Measurements from ENCODE around the gene GAS6.
A peak's percentile ranks its signal among the peaks of the same experiment; 100 is the strongest.

GAS6 gene

DNA sequence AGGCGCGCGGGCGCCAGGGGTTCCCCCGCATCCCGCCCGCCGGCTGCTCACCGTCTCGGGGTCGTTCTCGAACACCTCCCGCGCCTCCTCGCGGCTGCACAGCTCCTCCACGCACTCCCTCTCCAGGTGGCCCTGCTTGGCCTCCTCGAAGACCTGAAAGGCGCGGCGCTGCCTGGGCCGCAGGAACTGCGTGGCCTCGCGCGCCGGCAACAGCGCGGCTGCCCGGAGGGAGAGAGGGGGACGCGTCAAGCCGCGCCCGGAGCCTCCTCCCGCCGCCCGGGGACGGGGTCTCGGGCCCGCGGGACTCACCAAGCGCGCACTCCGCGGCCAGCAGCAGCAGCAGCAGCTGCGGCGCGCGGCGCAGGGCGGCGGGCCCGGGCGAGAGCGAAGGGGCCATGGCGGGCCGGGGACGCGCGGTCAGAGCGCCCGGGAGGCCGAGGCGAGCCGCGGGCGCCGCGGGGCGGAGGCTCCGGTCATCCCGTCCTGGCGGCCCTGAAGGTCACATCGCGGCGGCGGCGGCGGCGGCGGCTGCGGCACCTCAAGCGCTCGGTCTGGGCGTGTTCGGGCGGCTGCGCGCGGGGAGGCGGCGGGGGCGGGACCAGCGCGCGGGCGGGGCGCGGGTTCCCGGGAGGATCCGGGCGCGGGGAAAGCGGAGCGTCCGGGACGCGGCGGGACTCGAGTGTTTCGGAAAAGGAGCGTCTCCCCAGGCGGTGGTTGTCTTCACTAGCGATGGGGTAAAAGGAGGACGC is at the start of gene GAS6:
TSS of gene GAS6 (minus strand) at position 553 of the 749 bp plus-strand sequence. CDS start at position 397, 156 bp downstream.
- peak; percentile 54 for DNase-seq (ENCODE audit: low spot score)

DNA sequence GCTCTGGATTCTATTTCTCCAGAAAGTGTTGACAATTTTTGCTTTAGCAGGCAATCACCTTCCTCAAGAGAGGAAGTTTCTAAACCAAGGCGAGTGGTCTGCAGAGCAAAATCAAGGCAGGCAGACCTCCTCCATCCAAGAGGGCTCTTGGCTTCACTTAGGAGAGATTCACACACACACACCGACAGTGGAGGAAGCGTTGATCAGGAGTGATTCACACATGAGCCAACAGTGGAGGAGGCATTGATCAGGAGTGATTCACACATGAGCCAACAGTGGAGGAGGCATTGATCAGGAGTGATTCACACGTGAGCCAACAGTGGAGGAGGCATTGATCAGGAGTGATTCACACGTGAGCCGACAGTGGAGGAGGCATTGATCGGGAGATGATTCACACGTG is 49.5 kb upstream of the GAS6 start:
- peak; percentile 20 for DNase-seq (ENCODE audit: low spot score)

DNA sequence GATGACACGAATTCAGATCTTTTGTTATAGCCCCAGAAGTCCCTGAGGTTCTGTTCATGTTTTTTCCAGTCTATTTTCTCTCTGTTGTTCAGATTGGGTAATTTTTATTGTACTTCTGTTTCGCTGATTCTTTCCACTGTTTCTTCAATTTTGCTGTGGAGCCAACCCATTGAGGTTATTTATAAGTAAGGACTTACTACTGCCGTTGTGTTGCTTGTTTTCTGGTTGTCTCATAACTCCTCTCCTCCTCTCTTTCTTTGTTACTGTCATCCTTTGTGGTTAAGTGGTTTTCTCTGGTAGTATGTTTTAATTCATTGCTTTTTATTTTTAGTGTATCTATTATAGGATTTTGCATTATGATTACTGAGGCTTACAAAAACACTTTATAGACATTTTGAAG is 48.7 kb upstream of the GAS6 start:
- no peak for DNase-seq (ENCODE audit: low spot score)

DNA sequence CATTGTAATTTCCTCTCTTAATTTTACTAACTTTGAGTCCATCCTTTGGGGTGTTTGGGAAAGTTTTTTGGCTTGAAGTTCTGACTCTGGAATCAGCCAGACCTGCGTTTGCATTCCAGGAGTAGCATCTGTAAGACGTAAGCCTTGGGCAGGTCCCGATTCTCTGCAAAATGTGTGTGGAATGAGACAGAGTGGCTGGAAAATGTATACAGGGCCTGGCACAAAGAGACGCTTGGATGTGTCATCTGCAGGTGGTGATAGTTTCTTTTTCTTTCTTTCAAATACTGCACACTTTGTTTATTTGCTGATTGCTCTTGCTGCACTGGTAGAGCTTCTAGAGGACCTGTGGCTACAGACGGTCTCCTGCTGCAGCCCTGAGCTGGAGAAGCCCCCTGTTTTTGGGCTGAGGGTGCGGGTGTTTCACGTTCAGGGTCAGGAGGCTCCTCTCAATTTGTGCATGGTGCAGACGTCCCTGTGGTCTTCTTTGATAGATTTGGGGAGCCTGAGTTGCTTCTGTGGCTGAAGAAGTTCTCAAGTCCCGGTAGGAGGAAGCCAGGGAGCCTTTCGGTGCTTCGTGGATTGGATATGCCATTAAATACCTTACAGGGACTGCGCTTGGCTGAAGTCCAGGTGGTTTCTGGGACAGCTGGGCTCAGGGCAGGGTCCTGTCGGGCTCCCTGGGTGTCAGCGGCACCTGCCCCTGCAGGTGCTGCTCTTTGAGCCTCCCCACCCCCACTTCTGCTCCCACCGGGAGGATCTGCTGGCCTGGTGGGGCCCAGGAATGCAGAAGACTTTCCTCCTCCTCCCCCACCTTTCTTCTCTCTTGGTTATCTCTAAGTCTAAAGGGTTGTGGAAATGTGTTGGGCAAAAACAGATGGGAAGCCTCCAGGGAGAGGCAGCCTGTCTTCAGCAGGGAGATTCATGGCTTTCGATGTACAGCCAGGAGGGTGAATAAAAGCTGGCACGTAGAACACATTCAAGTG is 44.0 kb upstream of the GAS6 start:
- peak; percentile 20 for DNase-seq (ENCODE audit: low spot score)

DNA sequence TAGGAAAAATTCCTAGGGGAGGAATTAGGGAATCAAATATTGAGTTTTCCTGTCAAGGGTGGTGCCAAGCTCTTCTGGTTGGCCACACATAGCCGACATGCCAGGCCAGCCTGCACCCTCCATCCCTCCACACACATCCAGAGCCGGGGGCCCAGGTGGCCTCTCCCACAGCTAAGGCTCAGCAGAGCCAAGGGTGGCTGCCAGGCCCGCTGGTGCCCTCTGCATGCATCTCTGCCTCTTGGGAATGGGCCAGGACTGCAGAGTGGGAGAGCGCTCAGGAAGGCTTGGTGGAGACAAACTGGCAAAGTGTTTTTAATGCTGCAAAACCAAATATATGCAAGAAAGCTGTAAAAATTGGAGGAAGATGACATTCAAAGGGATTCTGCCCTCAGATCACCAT is 42.7 kb upstream of the GAS6 start:
- peak; percentile 26 for DNase-seq (ENCODE audit: low spot score)

DNA sequence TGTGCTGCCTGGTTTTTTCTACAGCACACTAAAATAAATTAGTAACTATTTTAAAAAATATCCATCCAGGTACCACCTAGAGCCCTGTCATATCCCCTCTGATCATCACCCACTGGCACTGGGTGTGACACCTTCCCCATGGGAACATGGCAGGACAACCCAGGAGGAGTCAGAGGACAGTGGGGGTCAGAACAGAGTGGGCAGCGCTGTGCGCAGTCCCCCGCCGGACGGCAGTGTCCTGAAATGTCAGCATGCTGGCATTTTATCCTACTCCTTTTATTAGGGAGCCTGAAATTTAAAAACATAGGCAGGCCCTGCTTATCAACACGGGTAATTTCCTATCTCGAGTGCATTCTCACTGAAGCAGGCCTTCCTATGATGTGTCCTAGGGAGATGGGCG is 42.1 kb upstream of the GAS6 start:
- DNase-seq (ENCODE audit: low spot score) = no peak

DNA sequence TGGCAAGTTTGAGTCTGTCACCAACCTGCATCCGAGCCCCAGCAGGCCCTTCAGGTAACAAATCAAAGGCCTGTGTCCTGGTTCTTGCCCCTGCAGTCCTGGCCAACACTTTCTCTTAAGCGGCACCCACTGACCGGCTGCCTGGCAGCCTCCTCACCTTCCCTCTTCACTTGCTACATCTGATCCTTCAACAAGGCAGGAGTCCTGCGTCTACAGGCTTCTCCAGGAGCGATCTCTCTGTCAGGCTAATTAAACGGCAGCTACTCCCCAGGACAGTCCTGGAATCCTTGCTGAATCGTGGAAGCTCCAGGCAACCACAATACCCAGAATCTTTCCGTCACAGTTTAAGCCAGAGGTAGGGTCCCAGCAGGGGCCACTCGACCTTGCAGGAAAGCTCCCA is 41.1 kb upstream of the GAS6 start:
- no peak for DNase-seq (ENCODE audit: low spot score)

DNA sequence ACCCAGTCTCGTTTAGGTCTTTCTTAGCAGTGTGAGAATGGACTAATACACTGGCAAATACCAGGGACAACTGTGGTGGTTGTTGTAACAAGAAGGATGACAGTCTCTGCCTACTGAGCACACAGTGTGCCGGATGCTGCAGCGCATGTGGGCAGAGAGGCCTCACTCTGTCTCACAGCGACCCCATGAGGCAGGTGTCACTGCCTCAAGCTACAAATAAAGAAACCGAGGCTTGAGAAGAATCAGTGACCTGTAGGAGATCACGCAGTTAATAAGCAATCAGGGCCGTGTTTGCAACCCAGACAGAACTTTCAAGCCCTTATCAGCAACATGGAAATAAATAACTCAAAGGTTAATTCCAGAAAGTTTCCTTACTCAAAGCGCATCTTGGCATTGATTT is 40.5 kb upstream of the GAS6 start:
- DNase-seq (ENCODE audit: low spot score) = peak; percentile 65

DNA sequence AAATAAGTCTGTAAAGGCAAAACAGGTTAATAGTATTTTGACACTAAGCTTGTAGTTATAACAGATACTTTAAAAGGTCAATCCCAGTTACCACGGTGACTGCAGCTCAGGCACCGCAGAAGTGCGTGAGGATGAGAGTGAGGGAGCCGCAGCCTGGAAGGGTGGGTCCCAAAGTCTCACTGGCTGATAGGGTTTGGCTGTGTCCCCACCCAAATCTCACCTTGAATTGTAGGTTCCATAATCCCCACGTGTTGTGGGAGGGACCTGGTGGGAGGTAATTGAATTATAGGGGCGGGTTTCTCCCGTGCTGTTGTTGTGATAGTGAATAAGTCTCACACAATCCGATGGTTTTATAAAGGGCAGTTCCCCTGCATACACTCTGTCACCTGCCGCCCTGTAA is 40.0 kb upstream of the GAS6 start:
- no peak for DNase-seq (ENCODE audit: low spot score)

DNA sequence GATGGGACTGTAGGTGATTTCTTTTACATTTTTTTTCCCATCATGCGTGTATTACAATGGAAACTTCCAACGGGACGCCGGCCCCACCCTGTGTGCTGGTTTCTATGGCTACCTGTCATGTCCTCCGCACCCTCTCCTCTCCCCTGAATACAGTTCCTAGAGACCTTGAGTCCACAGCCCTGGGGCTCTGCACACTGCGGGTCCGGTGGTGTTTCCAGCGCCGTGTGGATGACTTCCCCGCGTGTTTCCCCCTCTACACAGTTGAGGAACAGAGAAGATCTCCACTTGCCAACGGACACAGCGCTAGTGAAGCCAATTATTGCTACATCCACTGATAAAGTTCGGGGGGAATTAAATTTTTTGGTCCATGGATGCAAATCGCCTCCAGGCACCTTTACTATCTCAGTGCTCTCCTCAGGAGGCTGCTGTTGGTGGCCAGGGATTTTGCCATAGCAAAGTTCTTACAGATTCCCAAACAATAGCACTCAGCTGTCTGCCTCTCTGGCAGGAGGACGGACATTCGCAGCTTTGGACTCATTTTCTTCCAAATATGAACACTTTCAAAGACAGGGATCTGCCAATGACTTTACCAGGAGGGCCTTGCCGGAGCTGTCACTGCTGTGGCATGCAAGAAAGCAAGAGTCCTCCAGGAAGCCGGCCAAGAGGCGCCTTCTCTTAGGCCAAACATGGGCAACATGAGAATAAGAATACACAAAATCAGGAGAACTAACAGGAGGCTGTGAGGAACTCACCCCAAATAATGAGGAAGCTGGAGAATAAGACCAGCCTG is 39.3 kb upstream of the GAS6 start:
- no peak for DNase-seq (ENCODE audit: low spot score)

DNA sequence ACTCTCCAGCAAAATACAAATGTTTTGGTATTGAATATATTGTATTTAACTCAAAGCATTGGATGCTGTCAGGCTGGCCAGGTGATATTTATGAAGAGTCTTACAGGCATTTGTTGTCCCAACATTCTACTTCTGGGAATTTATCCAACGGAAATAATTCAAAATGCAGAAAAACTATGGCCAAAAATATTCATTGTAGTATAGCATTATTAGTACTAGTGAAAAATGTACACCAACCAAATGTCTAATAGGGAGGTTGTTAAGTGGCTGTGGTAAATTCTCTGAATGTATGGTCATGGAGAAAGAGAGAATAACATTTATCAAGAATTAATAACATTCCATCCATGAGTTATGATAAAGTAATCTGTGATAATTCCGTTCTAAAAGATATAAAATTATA is 38.6 kb upstream of the GAS6 start:
- DNase-seq (ENCODE audit: low spot score) = no peak

DNA sequence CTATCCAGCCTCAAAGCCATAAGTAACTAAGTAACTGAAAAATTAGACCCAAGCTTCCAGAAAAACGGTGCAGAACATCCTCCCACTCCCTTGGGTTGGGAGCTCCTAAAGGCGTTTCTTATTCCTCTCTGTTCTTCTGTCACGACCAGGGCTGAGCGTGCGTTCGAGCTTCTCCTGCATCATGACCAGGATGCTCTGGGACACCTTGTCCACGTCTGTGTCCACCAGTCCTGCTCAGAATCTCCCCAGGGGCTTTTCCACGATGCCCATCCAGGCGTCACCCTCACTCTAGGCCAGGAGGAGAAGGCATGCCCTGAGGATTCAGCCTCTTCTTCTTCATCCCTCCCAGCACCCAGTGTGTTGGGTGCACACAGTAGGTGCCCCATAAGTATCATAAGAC is 37.8 kb upstream of the GAS6 start:
- DNase-seq (ENCODE audit: low spot score) = no peak

DNA sequence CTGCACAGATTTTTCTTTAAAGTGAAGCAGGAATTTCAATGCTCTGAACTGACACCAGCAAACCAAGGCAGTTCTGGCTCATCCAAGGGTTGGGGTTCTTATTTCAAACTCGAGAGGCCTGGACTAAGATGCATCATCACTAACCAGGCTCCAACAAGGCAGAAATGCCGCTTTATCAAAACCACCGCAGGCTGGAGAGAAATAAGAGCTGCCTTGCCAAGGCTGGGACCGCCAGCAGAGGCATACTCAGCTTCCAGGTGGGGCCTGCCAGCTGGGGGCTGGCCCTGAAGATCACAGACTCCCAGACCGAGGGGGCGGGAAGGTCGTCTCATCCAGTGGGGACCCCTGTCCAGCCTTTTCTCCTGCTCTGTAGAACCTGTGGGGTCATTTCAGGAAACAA is 37.4 kb upstream of the GAS6 start:
- no peak for DNase-seq (ENCODE audit: low spot score)

DNA sequence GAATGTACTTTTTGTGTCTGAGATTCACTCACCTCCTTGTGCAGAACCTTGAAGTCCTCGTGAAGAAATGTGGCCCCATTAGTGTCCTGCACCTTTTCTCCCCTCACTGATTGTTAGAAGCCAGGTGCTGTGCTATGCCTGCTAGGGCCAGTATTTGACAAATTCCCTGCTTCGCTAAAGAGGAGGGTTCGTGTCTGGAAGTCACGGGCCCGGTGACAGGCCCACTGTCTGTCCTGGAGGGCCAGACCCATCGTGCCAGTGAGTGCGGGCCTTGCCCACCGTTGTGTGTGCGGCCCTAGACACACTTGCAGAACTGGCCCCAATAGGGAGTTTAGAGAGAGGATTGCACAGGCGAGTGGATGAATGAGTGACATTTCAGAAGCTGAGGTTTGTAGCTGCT is 36.8 kb upstream of the GAS6 start:
- no peak for DNase-seq (ENCODE audit: low spot score)

DNA sequence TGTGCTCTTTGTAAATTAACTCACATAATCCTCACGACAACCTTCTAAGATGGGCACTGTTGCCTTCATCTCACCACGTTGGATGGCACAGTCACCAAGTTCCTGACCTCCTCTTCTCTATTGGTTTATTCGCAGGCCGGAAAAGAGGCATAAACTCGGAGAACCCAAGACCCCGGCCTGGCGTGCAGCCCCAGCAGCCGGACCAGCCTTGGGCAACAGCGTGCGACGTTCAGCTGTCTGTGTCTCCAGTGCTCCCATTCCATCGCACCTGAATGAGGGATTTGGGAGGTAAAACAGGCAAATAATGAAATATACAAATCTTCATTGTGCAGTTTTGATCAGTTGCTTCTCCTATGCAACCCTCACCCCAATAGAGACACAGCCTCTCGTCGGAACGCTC is 34.5 kb upstream of the GAS6 start:
- DNase-seq (ENCODE audit: low spot score) = no peak

DNA sequence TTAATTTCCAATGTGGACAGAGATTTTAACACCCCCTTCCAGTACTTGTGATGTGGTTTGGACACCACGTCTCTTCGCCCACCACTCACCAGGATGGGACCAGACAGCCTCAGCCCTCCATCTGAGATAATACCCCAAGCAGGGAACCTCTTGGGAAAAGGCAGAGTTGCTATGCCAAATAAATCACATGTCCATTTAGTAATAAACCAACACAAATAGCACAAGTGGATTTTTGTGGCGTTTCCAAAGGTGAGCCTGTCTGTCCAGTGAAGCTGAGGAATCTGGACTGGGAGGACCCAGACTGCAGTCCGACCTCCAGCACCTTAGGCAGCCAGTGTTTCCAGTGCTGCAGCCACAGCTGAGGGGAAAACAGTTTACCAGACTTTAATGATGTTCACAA is 34.1 kb upstream of the GAS6 start:
- DNase-seq (ENCODE audit: low spot score) = peak; percentile 50

DNA sequence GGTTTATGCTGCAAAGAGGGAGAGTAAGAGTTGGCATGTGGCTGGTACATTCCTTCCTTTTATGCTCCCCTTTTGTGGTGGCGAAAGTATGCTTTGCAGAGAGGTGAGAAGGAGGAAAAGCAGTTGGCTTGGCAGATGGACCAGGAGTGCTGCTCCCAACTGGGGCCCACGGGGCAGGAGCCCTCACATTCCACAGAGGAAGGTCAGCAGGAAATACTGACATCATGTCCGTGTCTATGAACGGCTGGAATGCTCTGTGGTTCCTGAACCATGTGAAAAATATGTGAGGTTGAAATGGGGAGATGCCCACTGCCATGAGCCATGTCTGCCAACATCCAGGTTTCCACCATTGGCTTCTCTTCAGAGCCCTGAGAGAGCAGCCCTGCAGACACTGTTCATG is 33.3 kb upstream of the GAS6 start:
- peak; percentile 100 for DNase-seq (ENCODE audit: low spot score)

DNA sequence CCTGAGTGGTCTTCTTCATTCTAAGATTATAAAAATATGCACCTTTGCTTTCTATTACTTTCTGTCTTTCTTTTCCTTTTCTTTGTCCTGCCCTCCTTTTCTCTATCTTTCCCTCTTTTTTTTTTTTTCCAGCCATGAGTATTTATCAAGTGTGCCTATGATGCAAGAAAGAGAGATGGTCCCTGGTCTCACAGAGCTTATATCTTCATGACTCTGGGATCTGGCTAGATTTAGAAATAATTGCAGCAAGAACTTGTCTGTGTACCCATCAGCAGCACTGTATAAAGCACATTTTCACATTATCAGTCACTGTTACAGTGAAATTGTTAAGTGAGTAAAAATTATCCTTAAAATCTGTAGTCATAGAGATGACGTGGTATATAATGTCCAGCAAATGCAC is 31.6 kb upstream of the GAS6 start:
- no peak for DNase-seq (ENCODE audit: low spot score)

DNA sequence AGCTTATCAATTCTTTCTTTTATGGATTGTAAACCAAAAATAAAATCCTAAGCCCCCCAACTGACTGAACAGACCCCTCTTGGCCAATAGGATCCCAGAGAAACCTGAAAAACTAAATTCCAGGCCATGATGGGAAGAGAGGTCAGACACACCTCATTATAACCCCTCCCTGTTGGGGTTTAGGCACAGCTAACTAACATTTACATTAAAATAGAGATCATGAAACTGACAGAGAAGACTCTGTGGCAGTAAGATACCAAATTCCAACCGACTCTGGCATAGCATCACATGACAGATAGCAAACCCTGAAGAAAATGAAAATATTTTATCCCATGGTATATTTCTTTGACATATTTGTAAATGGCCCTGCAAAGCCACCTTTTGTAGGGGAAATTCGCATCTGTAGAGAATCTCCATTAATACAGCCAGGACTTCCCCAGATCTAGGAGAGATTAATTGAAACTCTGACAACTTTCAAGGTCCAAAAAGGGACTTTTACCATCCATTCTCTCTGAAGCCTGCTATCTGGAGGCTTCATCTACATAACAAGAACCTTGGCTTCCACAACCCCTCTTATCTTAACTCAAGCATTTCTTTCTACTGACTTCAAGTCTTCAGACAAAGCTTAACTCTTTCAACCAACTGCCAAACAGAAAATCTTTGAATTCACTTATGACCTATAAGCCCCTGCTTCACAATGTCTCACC is 27.1 kb upstream of the GAS6 start:
- DNase-seq (ENCODE audit: low spot score) = no peak

DNA sequence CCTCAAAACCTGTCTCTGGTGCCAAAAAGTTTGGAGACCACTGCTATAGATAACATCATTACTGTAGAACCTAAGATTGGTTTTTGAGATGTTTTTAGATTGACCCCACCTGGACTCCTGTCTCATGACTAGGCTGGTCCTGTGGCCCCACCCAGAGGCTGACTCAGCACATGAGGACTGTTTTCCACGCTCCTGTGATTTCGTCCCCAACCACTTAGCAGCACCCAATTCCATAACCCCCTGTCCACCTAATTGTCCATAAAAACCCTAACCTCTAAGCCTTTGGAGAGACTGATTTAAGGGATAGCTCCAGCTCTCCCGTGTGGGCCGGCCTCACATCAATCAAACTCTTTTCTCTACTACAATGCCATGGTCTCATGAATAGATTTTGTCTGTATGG is 25.6 kb upstream of the GAS6 start:
- DNase-seq (ENCODE audit: low spot score) = peak; percentile 54

DNA sequence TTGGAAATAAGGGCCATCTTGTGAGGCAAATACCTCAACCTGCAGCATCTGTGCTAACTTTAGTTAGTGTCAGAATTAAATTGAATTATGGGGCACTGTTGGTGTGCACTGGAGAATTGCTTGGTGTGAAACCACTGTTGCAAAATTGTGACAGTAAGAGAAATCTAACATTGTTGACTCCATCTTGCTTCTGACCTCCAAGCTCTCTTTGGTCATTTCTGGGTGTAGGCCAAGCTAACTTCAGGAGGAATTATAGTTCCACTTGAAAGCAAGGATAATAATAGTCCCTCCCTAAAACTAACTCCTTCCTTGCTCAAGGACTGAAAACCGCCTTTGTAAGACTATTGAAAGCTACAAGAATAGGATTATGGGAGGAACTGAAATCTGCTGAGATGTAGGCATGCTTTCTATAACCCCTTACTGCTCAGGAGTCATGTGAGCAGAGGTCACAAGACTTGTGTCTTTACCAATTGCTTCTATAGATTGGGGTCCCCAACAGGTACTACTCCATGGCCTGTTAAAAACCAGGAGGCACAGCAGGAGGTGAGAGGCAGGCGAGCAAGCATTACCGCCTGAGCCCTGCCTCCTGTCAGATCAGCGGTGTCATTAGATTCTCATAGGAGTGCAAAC is 24.9 kb upstream of the GAS6 start:
- no peak for DNase-seq (ENCODE audit: low spot score)
